Stimulated activated CD4-positive, alpha-beta T cell treated with anti-CD3 and anti-CD28 coated beads, Interleukin-2, amount 100 ng/mL, for 48 hours (primary cell): ENCODE data around the gene CCDC138.

Source experiments
- DNase-seq, 2 donors: peaks; one replicate each; pipeline ENCODE4 v3.0.0-alpha.2; 2020

The CCDC138 gene

DNA sequence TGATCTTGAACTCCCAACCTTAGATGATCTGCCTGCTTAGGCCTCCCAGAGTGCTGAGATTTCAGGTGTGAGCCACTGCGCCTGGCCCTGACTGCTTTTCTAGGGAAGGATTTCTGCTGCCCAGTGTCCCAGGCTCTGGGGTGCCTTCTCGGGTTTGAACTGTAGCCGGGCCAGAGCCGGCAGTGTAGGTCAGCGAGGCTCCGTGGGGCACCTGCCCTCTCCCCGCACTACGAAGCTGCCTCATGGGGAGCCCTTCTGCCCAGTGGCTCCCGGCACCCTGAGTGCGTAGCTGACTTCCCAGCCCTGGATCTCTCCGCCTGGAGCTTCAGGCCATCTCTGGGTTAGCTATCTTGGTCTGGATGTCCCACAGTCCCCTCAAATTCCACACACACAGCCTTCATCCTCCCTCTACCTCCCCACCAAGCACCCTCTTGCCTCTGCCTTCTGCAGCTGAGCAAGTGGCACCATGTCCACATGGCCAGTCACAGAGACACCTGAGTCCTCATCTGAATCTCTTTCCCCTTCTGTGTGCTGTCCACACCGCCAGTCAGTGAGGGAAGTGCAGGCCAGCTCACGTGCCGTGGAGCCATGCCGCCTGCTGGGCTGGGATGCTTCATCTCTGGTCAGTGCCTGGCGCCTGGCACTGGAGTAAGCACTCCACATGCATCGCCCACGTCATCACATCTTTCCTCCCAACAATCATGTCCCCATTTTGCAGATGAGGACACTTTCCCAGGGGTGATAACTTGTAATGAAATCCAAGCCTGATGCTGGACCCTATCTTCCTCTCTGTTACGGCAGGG is 133.2 kb downstream of the CCDC138 start:
- DNase-seq: no peak

DNA sequence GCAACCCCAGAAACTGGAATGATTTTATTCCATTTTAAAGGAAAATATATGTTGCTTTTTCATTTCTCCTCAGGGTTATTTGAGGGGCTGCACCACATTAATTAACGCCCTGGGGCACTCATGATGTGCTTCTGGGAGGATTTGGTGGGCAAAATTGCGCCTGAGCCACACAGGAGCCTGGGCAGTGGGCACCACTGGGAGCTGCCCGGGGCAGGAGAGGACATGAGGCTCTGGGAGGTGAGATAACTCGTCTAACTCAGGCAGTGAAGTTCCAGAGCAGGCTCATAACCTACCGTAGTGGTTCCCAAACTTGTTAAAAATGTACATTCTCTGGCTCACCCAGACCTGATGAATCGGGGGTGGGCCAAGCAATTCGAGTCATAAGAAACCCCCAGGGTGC is 134.1 kb downstream of the CCDC138 start:
- DNase-seq: no peak

DNA sequence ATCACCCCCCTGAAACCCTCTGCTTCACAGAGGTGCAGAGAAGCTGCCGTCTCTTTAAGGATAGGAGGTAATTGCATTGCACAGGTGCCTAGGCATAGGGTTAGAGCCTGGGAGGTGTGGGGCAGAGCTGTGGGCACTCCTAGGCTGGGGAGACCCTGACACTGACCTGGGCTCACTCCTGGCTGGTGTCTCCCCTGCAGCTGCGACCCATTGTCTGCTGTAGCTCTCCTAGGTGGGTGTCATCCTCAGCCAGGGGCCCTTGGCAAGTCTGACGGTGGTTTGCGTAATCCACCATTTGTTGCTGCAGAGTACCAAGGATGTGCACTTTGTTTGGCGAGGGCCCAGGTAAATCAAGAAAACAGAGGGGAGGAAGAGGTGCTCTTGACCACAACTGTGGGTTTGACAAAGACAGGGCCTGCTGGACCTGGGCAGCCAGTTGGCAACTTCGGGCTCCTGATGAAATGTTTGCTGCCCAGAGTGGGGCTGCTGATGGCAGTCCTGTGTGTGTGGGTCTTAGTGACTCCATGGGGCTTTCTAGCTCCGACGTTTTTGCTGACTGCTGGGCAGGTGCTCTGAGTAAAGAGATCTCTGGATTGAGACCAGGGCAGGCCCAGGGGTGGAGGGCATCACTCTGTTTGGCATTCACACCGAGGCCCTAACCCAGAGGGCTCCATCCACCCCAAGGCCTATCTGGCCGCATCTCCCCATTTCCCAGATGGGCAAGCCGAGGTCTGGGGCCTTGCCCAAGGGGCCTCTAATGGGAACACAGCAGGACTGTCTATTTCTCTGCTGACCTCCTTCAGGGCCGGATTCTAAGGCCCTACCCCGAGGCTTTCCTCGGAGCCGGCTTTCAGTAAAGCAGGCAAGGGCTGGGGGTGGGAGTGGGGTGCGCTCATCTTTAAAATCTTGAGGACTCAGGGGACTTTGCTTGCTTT is 134.8 kb downstream of the CCDC138 start:
- no peak for DNase-seq

DNA sequence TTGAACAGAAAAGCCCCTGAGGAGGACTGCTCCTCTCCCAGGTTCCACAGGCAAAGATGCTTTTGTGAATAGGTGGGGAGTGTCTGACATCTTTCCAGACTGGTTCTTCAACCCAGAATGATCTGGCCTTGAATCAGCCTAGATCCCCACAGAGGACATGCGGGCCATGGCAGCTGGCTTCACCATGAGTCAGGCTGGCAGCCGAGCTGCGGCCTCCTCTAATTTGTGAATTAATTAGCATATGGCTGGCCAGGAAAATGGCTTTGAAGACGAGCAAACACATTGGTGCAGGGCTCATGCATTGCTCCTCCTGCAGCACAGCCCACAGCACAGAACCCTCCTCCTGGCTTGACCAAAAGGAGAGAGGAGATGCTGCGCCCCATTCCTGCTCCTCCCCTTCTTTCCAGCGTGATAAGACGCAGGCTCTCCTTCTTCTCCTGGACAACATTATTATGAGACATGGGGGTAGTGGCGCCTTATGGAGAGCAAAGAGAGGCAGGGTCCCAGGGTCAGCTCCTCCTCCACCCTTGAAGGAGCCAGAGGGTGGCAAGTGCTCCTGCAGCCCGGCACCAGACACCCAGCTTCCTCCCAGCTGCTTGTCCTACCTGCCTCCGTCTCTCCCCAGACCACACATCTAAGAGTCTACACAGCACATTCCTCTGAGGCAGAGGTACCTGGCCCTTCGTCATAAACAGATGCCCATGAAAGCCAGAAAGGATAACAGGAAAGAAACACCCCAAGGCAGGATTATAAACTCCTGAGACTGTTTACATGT is 135.8 kb downstream of the CCDC138 start:
- DNase-seq: no peak

DNA sequence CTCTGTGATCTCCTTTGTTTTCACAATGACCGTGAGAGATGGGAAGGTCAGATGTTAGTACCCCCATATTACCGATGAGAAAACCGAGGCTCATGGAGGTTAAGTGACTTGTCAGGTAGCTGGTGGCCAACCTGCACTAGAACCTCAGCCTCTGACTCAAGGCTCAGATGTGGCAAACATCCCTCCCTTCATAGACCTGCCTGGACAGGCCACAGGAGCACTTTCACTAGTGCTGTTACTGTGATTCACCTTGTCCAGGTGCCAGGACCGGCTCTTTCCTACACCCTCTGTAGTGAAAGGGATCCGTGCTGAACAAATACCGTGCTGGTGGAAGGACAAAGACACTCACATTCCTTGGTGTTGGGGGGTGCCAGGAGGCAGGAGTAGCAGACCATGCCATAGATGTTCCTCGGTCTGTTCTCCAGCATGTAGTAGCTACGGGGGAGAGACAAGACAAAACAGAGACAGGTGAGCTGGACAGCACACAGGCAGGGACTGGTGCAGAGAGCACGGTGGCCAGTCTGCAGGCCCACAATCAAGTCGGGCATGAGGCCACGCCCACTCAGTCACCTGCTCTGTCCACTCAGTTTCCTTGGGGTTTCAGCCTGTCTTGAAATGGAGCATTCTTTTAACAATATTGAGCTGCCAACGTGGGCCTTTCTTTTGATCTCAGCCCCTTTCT is 136.6 kb downstream of the CCDC138 start:
- DNase-seq: no peak

DNA sequence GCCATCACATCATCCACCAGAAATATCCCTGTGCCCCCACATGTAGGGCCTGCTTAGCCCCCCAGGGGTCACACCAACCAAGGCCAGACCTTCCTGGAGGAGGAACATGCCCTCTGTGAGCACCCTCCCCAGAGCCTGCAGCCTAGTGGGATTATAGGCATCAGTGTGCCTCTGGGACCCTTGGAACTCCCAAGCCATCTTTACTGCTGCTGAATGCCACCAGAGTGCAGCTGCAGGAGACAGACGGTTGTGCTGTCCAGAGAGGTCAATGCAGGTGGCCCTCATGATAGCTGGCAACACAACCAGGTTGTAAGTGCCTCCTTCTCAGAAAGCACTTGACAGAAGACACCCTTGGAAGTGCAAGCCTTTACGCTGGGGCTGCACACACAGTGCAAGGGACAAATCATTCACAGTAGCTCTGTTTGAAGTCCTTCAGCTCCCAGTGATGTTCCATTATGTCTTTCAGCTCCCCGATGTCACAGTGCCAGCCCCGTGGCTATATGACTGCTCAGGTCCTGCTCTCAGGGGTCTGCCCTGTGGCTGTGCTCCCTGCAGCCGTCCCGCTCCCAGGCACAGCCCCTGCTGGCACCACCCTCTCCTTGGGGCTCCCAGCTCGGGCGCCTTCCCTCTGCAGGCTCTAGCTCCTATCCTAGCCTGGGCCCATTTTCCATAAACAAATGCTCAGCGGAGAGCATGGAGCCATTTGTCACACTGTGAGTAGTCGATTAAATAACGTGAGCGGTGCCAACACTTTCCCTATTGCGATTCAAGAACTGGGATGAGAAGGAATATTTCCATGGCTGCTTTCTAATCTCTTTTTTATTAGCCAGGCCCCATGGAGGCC is 137.4 kb downstream of the CCDC138 start:
- no peak for DNase-seq

DNA sequence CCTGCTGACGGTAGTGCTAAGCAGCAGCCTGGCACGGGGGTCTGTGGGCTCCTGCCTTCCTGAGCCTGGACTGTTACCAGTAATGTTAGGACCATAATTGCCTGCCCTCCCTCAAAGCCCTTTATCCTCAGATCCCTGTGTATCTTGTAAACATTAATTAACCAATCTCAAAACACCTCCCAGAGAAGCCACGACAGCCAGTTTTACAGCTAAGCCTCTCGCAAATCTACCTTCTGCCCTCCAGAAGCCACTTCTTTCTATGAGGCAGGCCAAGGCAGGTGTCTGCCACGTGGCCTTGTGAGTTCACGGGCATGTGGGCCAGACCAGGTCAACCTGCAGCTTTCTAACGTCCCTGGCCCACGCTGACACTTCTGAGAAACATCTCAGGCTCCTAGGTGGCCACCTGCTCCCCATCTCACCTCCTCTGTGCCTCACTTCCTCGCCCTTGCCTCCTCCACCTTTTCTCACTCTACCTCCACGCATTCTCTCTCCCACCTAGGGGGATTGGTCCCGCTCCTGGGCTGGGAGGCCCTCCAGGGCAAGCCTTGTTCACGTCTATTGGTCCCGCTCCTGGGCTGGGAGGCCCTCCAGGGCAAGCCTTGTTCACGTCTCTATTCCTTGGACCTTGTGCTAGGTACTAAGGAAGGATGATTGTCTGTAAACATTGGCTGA is 138.1 kb downstream of the CCDC138 start:
- DNase-seq: no peak

DNA sequence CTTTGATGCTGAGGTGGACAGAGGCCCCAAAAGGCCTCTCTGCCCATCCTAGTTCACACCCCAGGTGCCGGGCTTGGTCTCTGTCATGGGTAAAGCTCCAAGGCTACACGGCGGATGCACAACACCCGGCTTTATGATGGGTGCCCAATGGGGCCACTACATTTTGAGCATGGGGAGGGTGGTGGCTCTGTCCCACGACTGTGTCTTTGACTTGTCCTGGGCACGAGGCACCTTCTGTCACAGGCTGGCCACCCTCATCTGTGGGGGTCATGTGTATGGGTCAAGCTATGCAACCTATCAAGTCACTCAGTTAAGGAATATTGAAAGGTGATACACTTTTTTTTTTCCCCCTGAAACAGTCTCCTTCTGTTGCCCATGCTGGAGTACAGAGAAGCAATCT is 138.7 kb downstream of the CCDC138 start:
- no peak for DNase-seq

DNA sequence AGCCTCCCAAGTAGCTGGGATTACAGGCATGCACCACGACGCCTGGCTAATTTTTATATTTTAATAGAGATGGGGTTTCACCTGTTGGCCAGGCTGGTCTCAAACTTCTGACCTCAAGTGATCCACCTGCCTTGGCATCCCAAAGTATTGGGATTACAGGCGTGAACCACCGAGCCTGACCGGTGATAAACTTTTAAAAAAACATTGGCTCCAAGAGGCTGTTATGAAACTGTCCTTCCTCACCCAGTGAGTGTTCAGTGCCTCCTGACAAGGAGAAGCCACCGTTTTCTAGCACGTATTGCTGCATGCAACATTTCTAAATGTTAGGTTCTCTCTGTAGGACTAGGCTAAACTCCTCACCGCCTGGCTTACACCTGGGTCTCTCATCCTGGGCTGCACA is 139.2 kb downstream of the CCDC138 start:
- DNase-seq: no peak
